Osteoblast (primary cell): Measurements from ENCODE around the gene ADRM1. TPM values are rescaled to one million over a fixed set of nuclear protein-coding genes. Genes with fewer than 3 reads are reported as not detected.

Experiments used
- DNase-seq: peaks from one replicate; pipeline ENCODE4 v3.0.0; 2011; ENCODE audit warnings: low spot score, mixed read lengths; ENCODE audit not compliant: insufficient read length; ENCODE audit errors: missing footprints
- H2AFZ ChIP-seq: 2 replicates; pipeline ENCODE4 v1.6.0; 2011; ENCODE audit warnings: mild to moderate bottlenecking, low read length
- H3K27ac ChIP-seq: 2 replicates; pipeline ENCODE4 v1.5.1; 2011; ENCODE audit warnings: mild to moderate bottlenecking, low read depth, low read length, moderate library complexity
- H3K27me3 ChIP-seq: 2 replicates; pipeline ENCODE4 v1.6.0; 2012; ENCODE audit warnings: mild to moderate bottlenecking, control low read depth, inconsistent platforms, low read length, moderate library complexity; ENCODE audit not compliant: insufficient read depth
- H3K36me3 ChIP-seq: 2 replicates; pipeline ENCODE4 v1.5.1; 2011; ENCODE audit warnings: mild to moderate bottlenecking, low read length, control low read depth, moderate library complexity; ENCODE audit not compliant: insufficient read depth
- H3K4me1 ChIP-seq: 2 replicates; pipeline ENCODE4 v1.5.1; 2011; ENCODE audit warnings: mild to moderate bottlenecking, low read length, control low read depth, moderate library complexity; ENCODE audit not compliant: insufficient read depth
- H3K4me2 ChIP-seq: 2 replicates; pipeline ENCODE4 v1.6.0; 2011; ENCODE audit warnings: mild to moderate bottlenecking, low read length; ENCODE audit not compliant: insufficient read depth
- H3K4me3 ChIP-seq: fragments of 200-600 bp; sonication (generic); 3 replicates; pipeline ENCODE4 v1.5.1; 2012; ENCODE audit warnings: mild to moderate bottlenecking, low read length, inconsistent platforms; ENCODE audit not compliant: insufficient read depth
- H3K79me2 ChIP-seq: 2 replicates; pipeline ENCODE4 v1.6.0; 2012; ENCODE audit warnings: mild to moderate bottlenecking, low read length, control low read depth, inconsistent platforms; ENCODE audit not compliant: insufficient read depth
- H3K9me3 ChIP-seq: 2 replicates; pipeline ENCODE4 v1.5.1; 2011; ENCODE audit warnings: low read depth, low read length, control low read depth
- H4K20me1 ChIP-seq: 2 replicates; pipeline ENCODE4 v1.6.0; 2012; ENCODE audit warnings: mild to moderate bottlenecking, low read length, control low read depth; ENCODE audit not compliant: insufficient read depth
- CTCF ChIP-seq: IDR thresholded peaks from 2 replicates; pipeline ENCODE4 v1.5.1; 2011; ENCODE audit warnings: mild to moderate bottlenecking, low read depth, low read length, moderate library complexity; ENCODE audit errors: extremely low read depth
- total RNA-seq: library from RNA; depleted of rRNA; stranded (reverse); fragments of >200 nt; gene quantifications from 2 replicates; pipeline ENCODE4 v1.2.3, GENCODE V29; 2012

Gene ADRM1
- total RNA-seq, 1 donor, result 103 TPM

GRCh38 chr20:62354811-62355341, 52.1 kb downstream of the ADRM1 start:
- H3K4me1 ChIP-seq, result peaks cover 34% of the 10 kb centered on the region
- no peaks in the 10 kb centered on the region for H3K79me2 ChIP-seq
- H3K4me2 ChIP-seq, result no peak overlapping the region
- H3K27me3 ChIP-seq, result no peaks in the 10 kb centered on the region
- H3K9me3 ChIP-seq, result no peaks in the 10 kb centered on the region
- TF ChIP-seq CTCF, result no peak
- H4K20me1 ChIP-seq, result no peaks in the 10 kb centered on the region
- no peak for DNase-seq
- H2AFZ ChIP-seq, result no peak overlapping the region
- H3K36me3 ChIP-seq, result no peaks in the 10 kb centered on the region
- H3K27ac ChIP-seq, result peak overlapping the region; percentile 8
- H3K4me3 ChIP-seq, result peak overlapping the region; percentile 3

GRCh38 chr20:62355516-62355877, 52.7 kb downstream of the ADRM1 start:
- H3K9me3 ChIP-seq, result no peaks in the 10 kb centered on the region
- H2AFZ ChIP-seq, result peak overlapping the region; percentile 56
- H3K27me3 ChIP-seq, result no peaks in the 10 kb centered on the region
- H3K27ac ChIP-seq, result peak overlapping the region; percentile 8
- H3K4me1 ChIP-seq, result peaks cover 34% of the 10 kb centered on the region
- H3K4me2 ChIP-seq, result peak overlapping the region; percentile 67
- H3K36me3 ChIP-seq, result no peaks in the 10 kb centered on the region
- no peaks in the 10 kb centered on the region for H3K79me2 ChIP-seq
- H3K4me3 ChIP-seq, result peak overlapping the region; percentile 3
- no peak for TF ChIP-seq CTCF
- no peaks in the 10 kb centered on the region for H4K20me1 ChIP-seq
- peak; percentile 95 for DNase-seq

- Histone ChIP-seq H3K27me3 (no peaks in the 10 kb centered on the region), H3K9me3 (no peaks in the 10 kb centered on the region), H3K4me2 (peak overlapping the region; percentile 67), H3K27ac (no peak overlapping the region), H3K79me2 (no peaks in the 10 kb centered on the region), H3K36me3 (no peaks in the 10 kb centered on the region), H4K20me1 (no peaks in the 10 kb centered on the region), H3K4me3 (peak overlapping the region; percentile 37), H3K4me1 (peaks cover 34% of the 10 kb centered on the region), H2AFZ (peak overlapping the region; percentile 56)
- peak; percentile 95 for DNase-seq
- TF ChIP-seq CTCF, result no peak
Measured at GRCh38 chr20:62355878-62356588, 53.2 kb downstream of the ADRM1 start.

- Histone ChIP-seq H2AFZ (peak overlapping the region; percentile 51), H3K9me3 (no peaks in the 10 kb centered on the region), H3K27ac (no peak overlapping the region), H4K20me1 (no peaks in the 10 kb centered on the region), H3K36me3 (no peaks in the 10 kb centered on the region), H3K4me3 (no peak overlapping the region), H3K79me2 (no peaks in the 10 kb centered on the region), H3K27me3 (no peaks in the 10 kb centered on the region), H3K4me2 (peak overlapping the region; percentile 67), H3K4me1 (peaks cover 34% of the 10 kb centered on the region)
- DNase-seq, result no peak
- TF ChIP-seq CTCF, result no peak
Measured at GRCh38 chr20:62356589-62357186, 53.9 kb downstream of the ADRM1 start.
